H1 (cell line): ENCODE data around the gene GJB6.

ENCODE experiments used
- ASH2L ChIP-seq: fragments of 200-600, 300-600 bp; sonication (generic); IDR thresholded peaks from one replicate; pipeline ENCODE4 v1.7.1; 2017; ENCODE audit warnings: low read length
- CREB1 ChIP-seq: IDR thresholded peaks from 2 replicates; pipeline ENCODE4 v1.6.1; 2012; ENCODE audit warnings: inconsistent platforms
- EP300 ChIP-seq, 2 experiments: IDR thresholded peaks; 1 replicate in 1 of 2; 2 replicates in 1 of 2; pipeline ENCODE4 v1.6.1; 2011 to 2012; ENCODE audit warnings: low read depth in 2 of 2, low read length in 2 of 2, mild to moderate bottlenecking in 2 of 2, borderline replicate concordance in 1 of 2, inconsistent platforms in 1 of 2, moderate library complexity in 1 of 2
- RAD21 ChIP-seq, 2 experiments: IDR thresholded peaks in 1 of 2; conservative IDR thresholded peaks in 1 of 2; 2 replicates each; pipeline ENCODE4 v1.6.1; 2011; ENCODE audit warnings: low read depth in 2 of 2, low read length in 2 of 2, improper control_type of control experiment in 1 of 2, inconsistent platforms in 1 of 2, mild to moderate bottlenecking in 1 of 2, moderate library complexity in 1 of 2
- TEAD4 ChIP-seq: IDR thresholded peaks from 2 replicates; pipeline ENCODE4 v1.6.1; 2012; ENCODE audit warnings: low read depth, low read length, inconsistent platforms, mixed read lengths
- ZNF274 ChIP-seq: IDR thresholded peaks from 2 replicates; pipeline ENCODE4 v1.7.0; 2012; ENCODE audit warnings: low read length, borderline replicate concordance; ENCODE audit errors: extremely low read depth
- TF ChIP-seq, protein P1 (sequence below), 3 experiments: IDR thresholded peaks; 1 replicate in 2 of 3; 2 replicates in 1 of 3; pipeline versions ENCODE4 v1.5.1 to v1.6.1; 2011; ENCODE audit warnings: low read length in 3 of 3, mild to moderate bottlenecking in 3 of 3, inconsistent platforms in 2 of 3, low read depth in 1 of 3, moderate library complexity in 1 of 3; ENCODE audit not compliant: insufficient read depth in 1 of 3; ENCODE audit errors: control extremely low read depth in 1 of 3
- TF ChIP-seq, protein P2 (sequence below): fragments of 300-600 bp; sonication (generic); IDR thresholded peaks from 2 replicates; pipeline ENCODE4 v1.7.1; 2012; ENCODE audit warnings: low read length, moderate library complexity, mild to moderate bottlenecking, inconsistent platforms; ENCODE audit not compliant: insufficient replicate concordance

- TF ChIP-seq RAD21 (IDR thresholded peaks at IDR 0.05 in 1 of 2, conservative IDR thresholded peaks at IDR 0.05 in 1 of 2; ENCODE audit: low read depth in 2 of 2, low read length in 2 of 2), result no peak
- TF ChIP-seq ZNF274, result no peak
- TF ChIP-seq, protein P1, sequence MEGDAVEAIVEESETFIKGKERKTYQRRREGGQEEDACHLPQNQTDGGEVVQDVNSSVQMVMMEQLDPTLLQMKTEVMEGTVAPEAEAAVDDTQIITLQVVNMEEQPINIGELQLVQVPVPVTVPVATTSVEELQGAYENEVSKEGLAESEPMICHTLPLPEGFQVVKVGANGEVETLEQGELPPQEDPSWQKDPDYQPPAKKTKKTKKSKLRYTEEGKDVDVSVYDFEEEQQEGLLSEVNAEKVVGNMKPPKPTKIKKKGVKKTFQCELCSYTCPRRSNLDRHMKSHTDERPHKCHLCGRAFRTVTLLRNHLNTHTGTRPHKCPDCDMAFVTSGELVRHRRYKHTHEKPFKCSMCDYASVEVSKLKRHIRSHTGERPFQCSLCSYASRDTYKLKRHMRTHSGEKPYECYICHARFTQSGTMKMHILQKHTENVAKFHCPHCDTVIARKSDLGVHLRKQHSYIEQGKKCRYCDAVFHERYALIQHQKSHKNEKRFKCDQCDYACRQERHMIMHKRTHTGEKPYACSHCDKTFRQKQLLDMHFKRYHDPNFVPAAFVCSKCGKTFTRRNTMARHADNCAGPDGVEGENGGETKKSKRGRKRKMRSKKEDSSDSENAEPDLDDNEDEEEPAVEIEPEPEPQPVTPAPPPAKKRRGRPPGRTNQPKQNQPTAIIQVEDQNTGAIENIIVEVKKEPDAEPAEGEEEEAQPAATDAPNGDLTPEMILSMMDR (IDR thresholded peaks at IDR 0.05; ENCODE audit: control extremely low read depth in 1 of 3, insufficient read depth in 1 of 3, low read depth in 1 of 3, low read length in 3 of 3), result no peak
- no peak for TF ChIP-seq EP300 (IDR thresholded peaks at IDR 0.05; ENCODE audit: borderline replicate concordance in 1 of 2, low read depth in 2 of 2, low read length in 2 of 2)
- TF ChIP-seq, protein P2, sequence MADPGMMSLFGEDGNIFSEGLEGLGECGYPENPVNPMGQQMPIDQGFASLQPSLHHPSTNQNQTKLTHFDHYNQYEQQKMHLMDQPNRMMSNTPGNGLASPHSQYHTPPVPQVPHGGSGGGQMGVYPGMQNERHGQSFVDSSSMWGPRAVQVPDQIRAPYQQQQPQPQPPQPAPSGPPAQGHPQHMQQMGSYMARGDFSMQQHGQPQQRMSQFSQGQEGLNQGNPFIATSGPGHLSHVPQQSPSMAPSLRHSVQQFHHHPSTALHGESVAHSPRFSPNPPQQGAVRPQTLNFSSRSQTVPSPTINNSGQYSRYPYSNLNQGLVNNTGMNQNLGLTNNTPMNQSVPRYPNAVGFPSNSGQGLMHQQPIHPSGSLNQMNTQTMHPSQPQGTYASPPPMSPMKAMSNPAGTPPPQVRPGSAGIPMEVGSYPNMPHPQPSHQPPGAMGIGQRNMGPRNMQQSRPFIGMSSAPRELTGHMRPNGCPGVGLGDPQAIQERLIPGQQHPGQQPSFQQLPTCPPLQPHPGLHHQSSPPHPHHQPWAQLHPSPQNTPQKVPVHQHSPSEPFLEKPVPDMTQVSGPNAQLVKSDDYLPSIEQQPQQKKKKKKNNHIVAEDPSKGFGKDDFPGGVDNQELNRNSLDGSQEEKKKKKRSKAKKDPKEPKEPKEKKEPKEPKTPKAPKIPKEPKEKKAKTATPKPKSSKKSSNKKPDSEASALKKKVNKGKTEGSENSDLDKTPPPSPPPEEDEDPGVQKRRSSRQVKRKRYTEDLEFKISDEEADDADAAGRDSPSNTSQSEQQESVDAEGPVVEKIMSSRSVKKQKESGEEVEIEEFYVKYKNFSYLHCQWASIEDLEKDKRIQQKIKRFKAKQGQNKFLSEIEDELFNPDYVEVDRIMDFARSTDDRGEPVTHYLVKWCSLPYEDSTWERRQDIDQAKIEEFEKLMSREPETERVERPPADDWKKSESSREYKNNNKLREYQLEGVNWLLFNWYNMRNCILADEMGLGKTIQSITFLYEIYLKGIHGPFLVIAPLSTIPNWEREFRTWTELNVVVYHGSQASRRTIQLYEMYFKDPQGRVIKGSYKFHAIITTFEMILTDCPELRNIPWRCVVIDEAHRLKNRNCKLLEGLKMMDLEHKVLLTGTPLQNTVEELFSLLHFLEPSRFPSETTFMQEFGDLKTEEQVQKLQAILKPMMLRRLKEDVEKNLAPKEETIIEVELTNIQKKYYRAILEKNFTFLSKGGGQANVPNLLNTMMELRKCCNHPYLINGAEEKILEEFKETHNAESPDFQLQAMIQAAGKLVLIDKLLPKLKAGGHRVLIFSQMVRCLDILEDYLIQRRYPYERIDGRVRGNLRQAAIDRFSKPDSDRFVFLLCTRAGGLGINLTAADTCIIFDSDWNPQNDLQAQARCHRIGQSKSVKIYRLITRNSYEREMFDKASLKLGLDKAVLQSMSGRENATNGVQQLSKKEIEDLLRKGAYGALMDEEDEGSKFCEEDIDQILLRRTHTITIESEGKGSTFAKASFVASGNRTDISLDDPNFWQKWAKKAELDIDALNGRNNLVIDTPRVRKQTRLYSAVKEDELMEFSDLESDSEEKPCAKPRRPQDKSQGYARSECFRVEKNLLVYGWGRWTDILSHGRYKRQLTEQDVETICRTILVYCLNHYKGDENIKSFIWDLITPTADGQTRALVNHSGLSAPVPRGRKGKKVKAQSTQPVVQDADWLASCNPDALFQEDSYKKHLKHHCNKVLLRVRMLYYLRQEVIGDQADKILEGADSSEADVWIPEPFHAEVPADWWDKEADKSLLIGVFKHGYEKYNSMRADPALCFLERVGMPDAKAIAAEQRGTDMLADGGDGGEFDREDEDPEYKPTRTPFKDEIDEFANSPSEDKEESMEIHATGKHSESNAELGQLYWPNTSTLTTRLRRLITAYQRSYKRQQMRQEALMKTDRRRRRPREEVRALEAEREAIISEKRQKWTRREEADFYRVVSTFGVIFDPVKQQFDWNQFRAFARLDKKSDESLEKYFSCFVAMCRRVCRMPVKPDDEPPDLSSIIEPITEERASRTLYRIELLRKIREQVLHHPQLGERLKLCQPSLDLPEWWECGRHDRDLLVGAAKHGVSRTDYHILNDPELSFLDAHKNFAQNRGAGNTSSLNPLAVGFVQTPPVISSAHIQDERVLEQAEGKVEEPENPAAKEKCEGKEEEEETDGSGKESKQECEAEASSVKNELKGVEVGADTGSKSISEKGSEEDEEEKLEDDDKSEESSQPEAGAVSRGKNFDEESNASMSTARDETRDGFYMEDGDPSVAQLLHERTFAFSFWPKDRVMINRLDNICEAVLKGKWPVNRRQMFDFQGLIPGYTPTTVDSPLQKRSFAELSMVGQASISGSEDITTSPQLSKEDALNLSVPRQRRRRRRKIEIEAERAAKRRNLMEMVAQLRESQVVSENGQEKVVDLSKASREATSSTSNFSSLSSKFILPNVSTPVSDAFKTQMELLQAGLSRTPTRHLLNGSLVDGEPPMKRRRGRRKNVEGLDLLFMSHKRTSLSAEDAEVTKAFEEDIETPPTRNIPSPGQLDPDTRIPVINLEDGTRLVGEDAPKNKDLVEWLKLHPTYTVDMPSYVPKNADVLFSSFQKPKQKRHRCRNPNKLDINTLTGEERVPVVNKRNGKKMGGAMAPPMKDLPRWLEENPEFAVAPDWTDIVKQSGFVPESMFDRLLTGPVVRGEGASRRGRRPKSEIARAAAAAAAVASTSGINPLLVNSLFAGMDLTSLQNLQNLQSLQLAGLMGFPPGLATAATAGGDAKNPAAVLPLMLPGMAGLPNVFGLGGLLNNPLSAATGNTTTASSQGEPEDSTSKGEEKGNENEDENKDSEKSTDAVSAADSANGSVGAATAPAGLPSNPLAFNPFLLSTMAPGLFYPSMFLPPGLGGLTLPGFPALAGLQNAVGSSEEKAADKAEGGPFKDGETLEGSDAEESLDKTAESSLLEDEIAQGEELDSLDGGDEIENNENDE, result no peak
- TF ChIP-seq TEAD4, result no peak
- TF ChIP-seq ASH2L, result no peak
- no peak for TF ChIP-seq CREB1
These were observed 15.3 kb upstream of the GJB6 start for GRCh38 chr13:20247403-20247802.
